GM12878 (cell line): ENCODE data around the gene LMBRD1. TPM values are rescaled to one million over a fixed set of nuclear protein-coding genes. Genes with fewer than 3 reads are reported as not detected.

Experiments used
- ATAC-seq: fragments of 200-7000 bp; cut with Tn5 transposase; 3 replicates; pipeline ENCODE4 v1.9.1; 2020; ENCODE audit warnings: mild to moderate bottlenecking, moderate library complexity
- BruUV-seq: library from RNA; stranded (reverse); fragments of 400-500 nt; replicated peaks from 2 replicates; lab custom pipeline; 2021; lab: Mats Ljungman, UMichigan
- CTCF ChIA-PET: fragments of 300-600 bp; sonication (Branson Sonifier 250); formaldehyde crosslinking; extraction: SDS; loops from one replicate; lab custom pipeline; 2021; ENCODE audit warnings: inconsistent platforms; lab: Yijun Ruan, JAX
- POLR2A ChIA-PET: fragments of 350-600 bp; formaldehyde crosslinking; extraction: SDS; loops from one replicate; lab custom pipeline; 2021; ENCODE audit warnings: inconsistent platforms; lab: Charles Lee
- RAD21 ChIA-PET: fragments of 300-600 bp; sonication (Branson Sonifier 250); formaldehyde crosslinking; loops from one replicate; lab custom pipeline; 2023; ENCODE audit warnings: antibody characterized with exemption; ENCODE audit not compliant: unreplicated experiment; lab: Charles Lee
- SMC1A ChIA-PET: fragments of 300-600 bp; sonication (Branson Sonifier 250); formaldehyde crosslinking; loops from one replicate; lab custom pipeline; 2023; ENCODE audit not compliant: unreplicated experiment, uncharacterized antibody; lab: Charles Lee
- DNase-seq: peaks from one replicate; pipeline ENCODE4 v3.0.0-alpha.2; 2011; ENCODE audit warnings: low read depth, low spot score
- FAIRE-seq: peaks from 3 replicates; lab custom pipeline; 2011; peaks lifted over from hg19 to GRCh38; lab: Jason Lieb, UNC
- H2AFZ ChIP-seq: 2 replicates; pipeline ENCODE4 v1.6.0; 2011; ENCODE audit warnings: low read depth, low read length, control low read depth; ENCODE audit not compliant: control insufficient read depth
- H3K27ac ChIP-seq: 2 replicates; pipeline ENCODE4 v1.5.1; 2011; ENCODE audit warnings: control low read depth; ENCODE audit not compliant: control insufficient read depth, insufficient read depth
- H3K27me3 ChIP-seq, 2 experiments: replicated peaks in 1 of 2; 2 replicates each; pipeline versions ENCODE4 v1.6.0 to v1.6.1; 2011; ENCODE audit warnings: low read length in 1 of 2; ENCODE audit not compliant: control insufficient read depth in 2 of 2, insufficient read depth in 2 of 2
- H3K36me3 ChIP-seq, 2 experiments: 2 replicates each; pipeline ENCODE4 v1.5.1; 2011; ENCODE audit warnings: low read length in 1 of 2; ENCODE audit not compliant: control insufficient read depth in 2 of 2, insufficient read depth in 2 of 2
- H3K4me1 ChIP-seq: 2 replicates; pipeline ENCODE4 v1.6.1; 2011; ENCODE audit warnings: mild to moderate bottlenecking, low read length, moderate library complexity, mixed read lengths; ENCODE audit not compliant: control insufficient read depth, insufficient read depth
- H3K4me2 ChIP-seq: 2 replicates; pipeline ENCODE4 v1.6.0; 2011; ENCODE audit warnings: control low read depth; ENCODE audit not compliant: control insufficient read depth, insufficient read depth
- H3K4me3 ChIP-seq: fragments of 200-600 bp; sonication (generic); 2 replicates; pipeline ENCODE4 v1.5.1; 2016
- H3K79me2 ChIP-seq: 2 replicates; pipeline ENCODE4 v1.6.0; 2011; ENCODE audit warnings: low read length; ENCODE audit not compliant: control insufficient read depth, insufficient read depth
- H3K9ac ChIP-seq: 2 replicates; pipeline ENCODE4 v1.8.0; 2011; ENCODE audit warnings: low read length, control low read depth, mixed read lengths; ENCODE audit not compliant: control insufficient read depth, insufficient read depth
- H3K9me3 ChIP-seq: replicated peaks from 3 replicates; pipeline ENCODE4 v1.5.1; 2011; ENCODE audit warnings: mild to moderate bottlenecking, low read length; ENCODE audit not compliant: control insufficient read depth, insufficient read depth
- H4K20me1 ChIP-seq: 2 replicates; pipeline ENCODE4 v1.6.0; 2011; ENCODE audit not compliant: control insufficient read depth, insufficient read depth
- ATF2 ChIP-seq: IDR thresholded peaks from 2 replicates; pipeline ENCODE4 v1.6.1; 2012; ENCODE audit warnings: low read length, inconsistent platforms
- EGR1 ChIP-seq, 2 experiments: IDR thresholded peaks; 1 replicate in 1 of 2; 2 replicates in 1 of 2; pipeline ENCODE4 v1.6.1; 2011 to 2012; ENCODE audit warnings: low read depth in 2 of 2, low read length in 2 of 2, borderline replicate concordance in 1 of 2, mild to moderate bottlenecking in 1 of 2, moderate library complexity in 1 of 2
- IKZF2 ChIP-seq, 2 experiments: fragments of 450-650 bp; IDR thresholded peaks; 2 replicates each; pipeline ENCODE4 v1.6.1; 2017; ENCODE audit warnings: mild to moderate bottlenecking in 2 of 2, moderate library complexity in 2 of 2
- JUNB ChIP-seq: IDR thresholded peaks from 2 replicates; pipeline ENCODE4 v1.6.1; 2016; ENCODE audit warnings: antibody characterized with exemption, mild to moderate bottlenecking
- LARP7 ChIP-seq: fragments of 450-650 bp; IDR thresholded peaks from 2 replicates; pipeline ENCODE4 v1.6.1; 2017; ENCODE audit warnings: mild to moderate bottlenecking
- RAD21 ChIP-seq: IDR thresholded peaks from 2 replicates; pipeline ENCODE4 v1.6.1; 2011; ENCODE audit warnings: mild to moderate bottlenecking, low read depth, low read length, moderate library complexity; ENCODE audit not compliant: insufficient read depth
- ZZZ3 ChIP-seq: IDR thresholded peaks from 2 replicates; pipeline ENCODE4 v1.6.1; 2011; ENCODE audit warnings: low read depth; ENCODE audit not compliant: control insufficient read depth, insufficient read length
- WGBS: methylation state at CpG from one replicate; pipeline ENCODE4 v1.1.6; 2016; ENCODE audit warnings: low lambda C conversion rate; ENCODE audit not compliant: insufficient replicate concordance, insufficient coverage; ENCODE audit errors: missing lambda C conversion rate; 5-methylcytosine and 5-hydroxymethylcytosine counted together
- in situ Hi-C: fragments of 300-500 bp; cut with MboI; formaldehyde crosslinking; loops from 9 replicates; pipeline ENCODE4 v1.14.3; 2018; ENCODE audit warnings: mixed read lengths
- intact Hi-C: fragments of 100-400 bp; cut with micrococcal nuclease; formaldehyde crosslinking; loops from one replicate; pipeline ENCODE4 v1.14.2; 2022; ENCODE audit not compliant: unreplicated experiment
- polyA plus RNA-seq, 11 experiments: library from polyadenylated mRNA; depleted of rRNA in 4 of 11; unstranded in 6 of 11; stranded (reverse) in 5 of 11; fragments of >200 nt; fragmentation: Nextera tagmentation in 4 of 11; fragmentation: Illumina TruSeq in 1 of 11; extraction: Ambion mirVana in 4 of 11; extraction: Trizol in 1 of 11; gene quantifications; 1 replicate in 1 of 11; 2 replicates in 10 of 11; pipeline versions ENCODE4 v1.2.1 to v1.2.3, GENCODE V29; 2011 to 2016; ENCODE audit warnings: inconsistent platforms in 2 of 11, missing spikeins in 2 of 11, low read depth in 1 of 11
- total RNA-seq, 4 experiments: library from RNA; depleted of rRNA in 3 of 4; stranded (reverse); fragments of >200 nt in 3 of 4; fragmentation: Illumina TruSeq in 1 of 4; extraction: Trizol in 1 of 4; gene quantifications; 2 replicates each; pipeline versions ENCODE4 v1.2.1 to v1.2.3, GENCODE V29; 2013 to 2021

Gene LMBRD1
- total and polyA plus RNA-seq, 10 of the 15 experiments (the other 5 are each of a cell fraction or from before 2014, with no cell fraction given), result 20.0 to 82.1 (median 27.2) TPM

GRCh38 chr6:69784595-69785377 lies 12.0 kb downstream of the LMBRD1 start:
- intact Hi-C loops (no loop called here), in situ Hi-C loops (no loop called here)
- POLR2A ChIA-PET, result interaction anchor here (2.5 kb wide), 1 partner anchor 31 kb away, joined by 8 read pairs; no protein-coding TSS in a partner anchor
- H3K4me2 ChIP-seq, result 0 out of 2 replicates have a peak overlapping the region, but pooled peaks have one; percentile 3
- H2AFZ ChIP-seq, result no peak overlapping the region
- H3K27ac ChIP-seq, result peak overlapping the region; percentile 29; the same call in 1 of the 2 replicates
- peaks cover 29% of the 10 kb centered on the region for H3K79me2 ChIP-seq
- no peak overlapping the region for H3K9ac ChIP-seq
- no peak overlapping the region; the same call in 1 of the 2 replicates for H3K4me3 ChIP-seq
- RAD21 ChIA-PET, result interaction anchor here (1.2 to 1.3 kb wide), 2 partner anchors 11 to 12 kb away, joined by 3 read pairs; partner anchors contain the start of gene LMBRD1
- H3K4me1 ChIP-seq, result peaks cover 5% of the 10 kb centered on the region
- H3K36me3 ChIP-seq, result peaks cover 0 to 6% of the 10 kb centered on the region in 2 experiments; a peak in 2 of 4 replicates
- CTCF ChIA-PET, result interaction anchor here (0.6 to 2.4 kb wide), 8 partner anchors 9 to 322 kb away, joined by 3 to 18 read pairs (median 4); partner anchors contain the start of gene LMBRD1
- 64% methylated on average over 3 of the region's 3 CpGs for WGBS
- DNase-seq (no peak), FAIRE-seq (no peak), ATAC-seq (peak; percentile 79)
- no peaks in the 10 kb centered on the region for H4K20me1 ChIP-seq
- SMC1A ChIA-PET, result interaction anchor here (0.6 to 2.3 kb wide), 7 partner anchors 8 to 102 kb away, joined by 3 to 13 read pairs (median 3); no protein-coding TSS in a partner anchor
- BruUV-seq, result TSS peak; percentile 19
- 0 out of 2 replicates have a peak, but pooled peaks have one; percentile 9 for TF ChIP-seq RAD21
- peak; percentile 27; the same call in 1 of the 2 replicates for TF ChIP-seq JUNB
- TF ChIP-seq ATF2, result no peak
- no peak for TF ChIP-seq EGR1 (IDR thresholded peaks at IDR 0.05; ENCODE audit: borderline replicate concordance in 1 of 2, low read depth in 2 of 2, low read length in 2 of 2)
- TF ChIP-seq ZZZ3, result no peak
- TF ChIP-seq IKZF2 (IDR thresholded peaks at IDR 0.05), result peak in 1 of 2 experiments; percentile 18; a peak in 1 of 4 replicates
- no peak for TF ChIP-seq LARP7
- H3K9me3 ChIP-seq, result no peaks in the 10 kb centered on the region
- H3K27me3 ChIP-seq, result no peaks in the 10 kb centered on the region
